HL-60/S4 treated with retinoic acid at 250 ng/mL for 4 days and 3 days (cell line): ENCODE results near the gene APOOL.
"Not testable (repeated sequence)": the region's sequence is repeated elsewhere in the genome, so short reads cannot be mapped to it uniquely, and the experiment has no call there.

Experiments
- in situ Hi-C: fragments of 300-500 bp; cut with MboI; formaldehyde crosslinking; loops from 2 replicates; pipeline ENCODE4 v1.7.0; 2022; ENCODE audit warnings: low sequenced_read_pairs

APOOL gene

DNA sequence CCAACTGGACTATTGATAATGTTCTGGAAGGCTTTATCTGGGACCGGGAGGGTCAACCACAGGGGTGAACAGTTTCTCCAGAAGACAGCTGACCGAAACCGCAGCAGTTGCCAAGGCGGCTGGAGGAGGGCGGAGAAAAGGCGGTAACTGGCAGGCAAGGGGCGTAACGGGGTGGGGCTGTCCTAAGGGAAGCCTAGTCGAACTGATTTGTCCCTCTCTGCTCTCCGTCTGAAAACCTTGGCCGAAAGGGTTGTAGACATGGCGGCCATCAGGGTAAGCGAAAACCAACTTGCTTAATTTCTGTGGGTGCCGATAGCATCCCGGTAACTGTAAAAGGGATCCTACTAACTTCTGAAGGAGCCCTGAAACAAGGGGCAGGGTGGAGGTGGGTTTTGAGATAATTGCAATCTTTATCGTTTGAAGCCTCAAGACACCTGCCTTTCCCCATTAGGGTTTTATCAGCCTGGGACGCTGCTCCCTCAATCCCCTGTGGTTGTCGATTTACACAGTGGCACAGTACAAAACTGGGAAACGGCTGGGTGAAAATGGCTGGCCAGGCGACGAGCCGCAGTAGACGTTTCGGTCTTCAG lies at the start of gene APOOL:
APOOL (plus strand) TSS at position 223 of the 590 bp plus-strand sequence; CDS start at position 259, 36 bp downstream.
- in situ Hi-C loops: no loop called here

- in situ Hi-C loops: no loop called here
Observed at GRCh38 chrX:84956304-84956703, 47.4 kb upstream of the APOOL start.

DNA sequence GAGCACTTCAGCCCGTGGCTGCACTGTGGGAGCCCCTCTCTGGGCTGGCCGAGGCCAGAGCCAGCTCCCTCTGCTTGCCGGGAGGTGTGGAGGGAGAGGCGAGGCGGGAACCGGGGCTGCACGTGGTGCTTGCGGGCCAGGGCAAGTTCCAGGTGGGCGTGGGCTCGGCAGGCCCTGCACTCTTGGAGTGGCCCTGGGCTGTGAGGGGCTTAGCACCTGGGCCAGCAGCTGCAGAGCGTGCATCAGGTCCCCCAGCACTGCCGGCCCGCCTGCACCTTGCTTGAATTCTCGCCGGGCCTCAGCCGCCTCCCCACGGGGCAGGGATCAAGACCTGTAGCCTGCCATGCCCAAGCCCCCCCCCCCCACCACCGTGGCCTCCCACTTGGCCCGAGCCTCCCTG lies 28.9 kb upstream of the APOOL start:
- in situ Hi-C loops: no loop called here

GRCh38 chrX:84991739-84992138 lies 11.9 kb upstream of the APOOL start:
- in situ Hi-C loops: not testable (repeated sequence)

DNA sequence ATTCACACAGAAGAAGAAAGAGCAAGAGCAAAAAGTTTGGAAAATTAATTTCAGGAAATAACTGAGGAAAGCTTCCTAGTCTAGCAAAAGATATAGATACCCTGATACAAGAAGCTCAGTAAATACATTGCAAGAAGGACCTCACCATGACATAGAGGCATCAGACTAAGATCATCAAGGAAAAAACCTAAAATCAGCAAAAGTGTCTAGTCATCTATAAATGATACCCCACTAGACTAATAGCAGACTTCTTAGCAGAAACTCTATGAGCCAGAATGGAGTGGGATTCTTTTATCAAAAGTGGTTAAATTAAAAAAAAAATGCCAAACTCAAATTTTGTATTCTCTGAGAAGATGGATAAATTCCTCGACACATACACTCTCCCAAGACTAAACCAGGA lies 10.5 kb upstream of the APOOL start:
- in situ Hi-C loops: no loop called here

GRCh38 chrX:85001344-85001743 lies 2.3 kb upstream of the APOOL start:
- in situ Hi-C loops: no loop called here

GRCh38 chrX:85004255-85004654 lies 578 bp downstream of the APOOL start:
- in situ Hi-C loops: no loop called here

DNA sequence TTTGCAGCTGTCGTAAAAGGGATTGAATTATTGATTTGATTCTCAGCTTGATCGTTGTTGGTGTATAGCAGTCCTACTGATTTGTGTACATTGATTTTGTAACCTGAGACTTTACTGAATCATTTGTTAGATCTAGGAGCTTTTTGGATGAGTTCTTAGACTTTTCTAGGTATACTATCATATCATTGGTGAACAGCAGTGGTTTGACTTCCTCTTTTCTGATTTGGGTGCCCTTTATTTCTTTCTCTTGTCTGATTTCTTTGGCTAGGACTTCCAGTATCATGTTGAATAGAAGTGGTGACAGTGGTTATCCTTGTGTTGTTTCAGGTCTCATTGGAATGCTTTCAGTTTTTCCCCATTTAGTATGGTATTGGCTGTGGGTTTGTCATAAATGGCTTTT lies 8.4 kb downstream of the APOOL start:
- in situ Hi-C loops: no loop called here

GRCh38 chrX:85015351-85015750 lies 11.7 kb downstream of the APOOL start:
- in situ Hi-C loops: not testable (repeated sequence)

DNA sequence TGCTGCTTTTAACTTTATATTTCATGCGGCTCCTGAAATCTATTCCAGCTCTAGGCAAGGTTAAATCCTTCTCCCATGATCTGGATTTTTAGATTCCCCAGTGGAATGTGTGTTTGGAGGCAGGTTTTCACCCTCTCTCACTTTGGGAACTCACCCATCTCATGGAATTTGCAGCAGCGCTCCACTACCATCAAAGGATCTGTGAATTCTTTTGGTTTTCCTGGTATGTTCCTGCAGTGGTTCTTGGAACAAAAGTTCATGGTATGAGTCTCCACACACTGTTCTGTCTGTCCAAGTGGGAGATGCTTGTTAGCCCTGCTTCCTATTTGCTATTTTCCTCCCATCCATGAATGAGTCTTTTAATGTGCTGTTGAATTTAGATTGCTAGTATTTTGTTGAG lies 14.0 kb downstream of the APOOL start:
- in situ Hi-C loops: no loop called here

DNA sequence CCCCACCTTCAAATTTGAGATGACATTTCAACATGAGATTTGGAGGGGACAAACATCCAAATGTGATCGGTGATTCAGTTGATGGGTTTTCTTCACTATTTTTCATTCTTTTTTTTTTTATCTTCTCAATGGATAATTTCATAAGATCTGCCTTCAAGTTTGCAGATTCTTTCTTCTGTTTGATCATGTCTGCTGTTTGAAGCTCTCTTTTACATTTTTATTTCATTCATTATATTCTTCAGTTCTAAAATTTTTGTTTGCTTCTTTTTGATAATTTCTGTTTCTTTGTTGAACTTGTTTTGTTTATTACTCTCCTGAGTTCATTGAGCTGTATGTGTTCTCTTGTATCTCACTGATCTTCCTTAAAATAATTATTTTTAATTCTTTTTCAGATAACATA lies 14.8 kb downstream of the APOOL start:
- in situ Hi-C loops: no loop called here

DNA sequence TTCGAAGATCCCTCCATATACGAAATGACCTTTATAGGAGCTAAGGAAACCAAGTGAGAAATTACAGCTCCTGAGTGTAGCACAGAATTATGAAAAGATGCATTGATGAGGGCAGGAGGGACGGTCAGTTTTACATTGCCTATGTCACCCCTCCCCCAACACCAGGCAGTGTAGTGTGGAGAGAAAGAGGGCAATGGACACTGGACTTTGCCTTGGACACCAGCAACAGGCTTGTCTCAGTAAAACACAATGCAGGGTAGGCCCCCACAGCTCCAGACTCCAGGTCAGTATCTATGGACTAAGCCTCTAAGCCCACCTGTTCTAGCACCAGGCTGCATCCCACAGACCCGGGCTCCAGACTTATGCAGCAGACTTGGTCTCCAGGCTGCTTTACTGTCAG lies 16.5 kb downstream of the APOOL start:
- in situ Hi-C loops: no loop called here

DNA sequence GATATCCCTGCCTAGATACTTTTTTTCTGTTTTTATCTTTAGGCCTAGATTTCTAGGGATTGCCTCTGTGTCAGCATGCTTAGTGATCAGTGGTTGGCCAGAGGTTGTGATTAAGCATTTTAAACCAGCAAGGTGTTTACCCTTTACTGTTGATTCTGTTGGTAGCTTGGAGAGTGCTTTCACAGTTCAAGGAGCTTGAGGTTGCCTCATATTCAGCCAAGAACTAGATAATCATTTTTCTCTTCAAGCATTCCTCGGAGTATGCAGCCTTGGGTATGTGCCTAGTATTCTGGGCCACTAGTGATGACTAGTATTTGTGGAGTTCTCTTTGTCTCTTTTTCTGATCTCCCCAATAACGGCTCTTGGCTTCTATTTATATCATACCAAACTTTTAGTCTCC lies 20.4 kb downstream of the APOOL start:
- in situ Hi-C loops: no loop called here

GRCh38 chrX:85024562-85024961 lies 20.9 kb downstream of the APOOL start:
- in situ Hi-C loops: no loop called here

DNA sequence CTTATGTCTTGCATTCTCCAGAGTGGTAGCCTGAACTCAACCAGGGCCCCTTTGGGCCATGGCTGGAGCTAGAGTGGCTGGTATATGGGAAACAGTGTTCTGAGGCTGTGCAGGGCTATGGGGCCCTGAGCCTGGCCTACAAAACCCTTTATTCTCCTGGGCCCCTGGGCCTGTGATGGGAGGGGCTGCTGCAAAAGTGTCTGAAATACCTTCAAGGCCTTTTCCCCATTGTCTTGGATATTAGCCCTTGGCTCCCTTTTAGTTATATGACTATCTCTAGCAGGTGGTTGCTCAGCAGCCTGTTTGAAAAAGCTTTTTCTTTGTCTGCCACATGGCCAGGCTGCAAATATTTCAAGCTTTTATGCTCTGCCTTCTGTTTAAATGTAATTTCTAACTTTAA lies 22.5 kb downstream of the APOOL start:
- in situ Hi-C loops: no loop called here

DNA sequence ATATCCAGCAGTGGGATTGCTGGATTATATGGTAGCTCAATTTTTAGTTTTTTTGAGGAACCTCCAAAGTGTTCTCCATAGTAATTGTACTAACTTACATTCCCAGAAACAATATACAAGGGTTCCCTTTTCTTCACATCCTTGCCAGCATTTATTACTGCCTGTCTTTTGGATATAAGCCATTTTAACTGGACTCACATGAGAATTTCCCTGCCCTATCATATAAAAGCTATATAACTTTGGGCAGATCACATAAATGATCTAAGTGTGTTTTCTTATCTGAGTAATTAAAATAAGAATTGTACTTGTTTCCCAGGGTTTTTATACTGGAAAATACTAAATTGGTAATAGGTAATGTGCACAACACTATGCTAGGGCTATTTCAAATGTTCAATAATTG lies 25.4 kb downstream of the APOOL start:
- in situ Hi-C loops: no loop called here

DNA sequence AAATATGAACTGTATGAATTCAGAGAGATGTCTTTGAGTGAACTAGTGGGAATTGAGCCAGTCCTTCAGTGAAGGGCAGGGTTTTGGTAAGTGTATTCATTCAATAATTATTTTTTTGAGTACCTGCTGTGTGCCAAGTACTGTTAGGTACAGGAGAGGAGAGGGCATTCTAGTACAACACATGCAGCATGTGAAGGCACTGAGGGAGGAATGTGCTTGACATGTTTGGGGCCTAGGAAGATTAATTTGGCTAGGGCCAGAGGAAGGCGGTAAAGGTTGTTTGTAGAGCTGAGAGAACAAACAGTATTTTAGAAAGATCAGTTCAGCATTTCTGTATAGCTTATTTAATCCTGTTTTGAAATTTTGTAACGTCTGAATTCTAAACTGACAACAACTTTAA lies 27.8 kb downstream of the APOOL start:
- in situ Hi-C loops: no loop called here

DNA sequence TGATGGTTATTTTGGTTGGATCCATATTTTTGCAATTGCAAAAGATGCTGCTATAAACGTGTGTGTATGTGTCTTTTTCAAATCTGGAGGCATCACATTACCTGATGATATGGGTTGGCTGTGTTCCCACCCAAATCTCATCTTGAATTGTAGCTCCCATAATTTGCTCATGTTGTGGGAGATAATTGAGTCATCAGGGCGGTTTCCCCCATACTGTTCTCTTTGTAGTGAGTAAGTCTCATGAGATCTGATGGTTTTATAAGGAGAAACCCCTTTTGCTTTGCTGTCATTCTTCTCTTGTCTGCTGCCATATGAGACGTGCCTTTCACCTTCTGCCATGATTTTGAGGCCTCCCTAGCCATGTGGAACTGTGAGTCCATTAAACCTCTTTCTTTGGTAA lies 33.4 kb downstream of the APOOL start:
- in situ Hi-C loops: no loop called here

DNA sequence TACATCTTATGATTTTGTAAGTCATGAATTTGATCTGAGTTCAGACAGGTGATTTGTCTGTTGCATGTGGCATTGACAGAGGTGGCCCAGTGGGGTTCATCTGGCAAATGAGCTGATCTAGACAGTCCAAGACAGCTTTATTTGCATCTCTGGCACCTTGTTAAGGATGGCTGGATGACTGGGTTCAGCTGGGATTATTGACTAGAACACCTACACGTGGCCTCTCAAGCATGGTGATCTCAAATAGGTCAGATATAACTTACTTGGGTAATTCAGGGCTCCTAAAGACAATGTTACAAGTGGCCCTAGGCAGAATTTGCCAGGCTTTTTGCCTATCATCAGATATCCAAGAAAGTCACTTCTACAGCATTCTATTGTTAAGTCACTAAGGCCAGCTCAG lies 48.0 kb downstream of the APOOL start:
- in situ Hi-C loops: no loop called here

GRCh38 chrX:85052205-85052604 lies 48.5 kb downstream of the APOOL start:
- in situ Hi-C loops: no loop called here

GRCh38 chrX:85052636-85053343 lies 49.1 kb downstream of the APOOL start:
- in situ Hi-C loops: no loop called here

GRCh38 chrX:85065512-85066198 lies 62.0 kb downstream of the APOOL start:
- in situ Hi-C loops: no loop called here
